Heart left ventricle (tissue), 13 donors: ENCODE measurements around the gene LRMDA.

ENCODE experiments used
- CTCF ChIP-seq, 12 donors: fragments of 200-600 bp; sonication (generic) in 4 of 12; IDR thresholded peaks; one replicate each; pipeline versions ENCODE4 v1.5.0 to v1.8.0; 2018 to 2022; ENCODE audit warnings: antibody characterized with exemption in 12 of 12, mild to moderate bottlenecking in 5 of 12
- POLR2A ChIP-seq, 2 donors: fragments of 450-650 bp; IDR thresholded peaks; one replicate each; pipeline ENCODE4 v1.6.1; 2017; ENCODE audit warnings: antibody characterized with exemption in 2 of 2, mild to moderate bottlenecking in 2 of 2, moderate library complexity in 2 of 2
- donor health status: ischemic (EF 13 %, LVEDD 7.1; RV severe dilation, severe dysfunction).
- donor health status: DM: no; HTN: yes; CAD: no.
- donor health status: DM: no; HTN: no; CAD: no.
- donor health status: ischemic (EF 25% LVEDD 6.9; RV normal size, moderate dysfunction).
- donor health status: ischemic (EF 25% LVEDD 5.7; RV mildly dilated, moderate dysfunction).
- donor health status: ischemic (EF 35%, LVEDD 5.7; RV mildly dilated, moderate dysfunction).
- donor health status: nonischemic (EF 11% LVEDD 7.7; RV severe dilation, severe dysfunction).
- donor health status: DM: yes; HTN: yes; CAD: no.
- donor health status: PGD.
- donor health status: ischemic (EF 29% LVEDD 5.4; RV normal size, mild dysfunction).
- donor health status: nonischemic (EF 23%, LVEDD 6.1; RV moderate dilation, normal function).

GRCh38 chr10:75544386-75544785 is 113.0 kb downstream of the LRMDA start:
- TF ChIP-seq CTCF (IDR thresholded peaks at IDR 0.05) (no peak), POLR2A (IDR thresholded peaks at IDR 0.05) (no peak)
